Measurements from ENCODE around the gene YIPF1.

DNA sequence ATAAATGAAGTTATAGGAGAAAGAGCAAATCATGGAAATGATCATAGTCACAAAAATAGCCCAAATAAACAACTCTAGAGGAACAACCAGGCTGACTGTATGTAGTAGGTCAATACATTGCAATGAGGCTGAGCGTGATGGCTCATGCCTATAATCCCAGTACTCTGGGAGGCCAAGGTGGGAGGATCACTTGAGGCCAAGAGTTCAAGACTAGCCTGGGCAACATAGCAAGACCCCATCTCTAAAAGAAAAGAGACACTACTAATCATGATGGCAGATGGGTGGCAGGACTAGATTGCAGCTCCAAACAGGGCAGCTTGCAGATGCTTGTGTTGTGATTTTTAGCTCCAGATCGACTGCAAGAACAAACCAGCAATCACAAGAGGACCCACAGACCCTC, 79.1 kb downstream of the YIPF1 start:
- TF ChIP-seq ZNF232 (CRISPR knock-in tag; IDR thresholded peaks at IDR 0.05) (no peak), NR2C2 (CRISPR knock-in tag; IDR thresholded peaks at IDR 0.05) (no peak), FOXJ3 (CRISPR knock-in tag; IDR thresholded peaks at IDR 0.05; ENCODE audit: borderline replicate concordance) (no peak), JUN (CRISPR knock-in tag; IDR thresholded peaks at IDR 0.05) (no peak)
- TF ChIP-seq, protein P1, sequence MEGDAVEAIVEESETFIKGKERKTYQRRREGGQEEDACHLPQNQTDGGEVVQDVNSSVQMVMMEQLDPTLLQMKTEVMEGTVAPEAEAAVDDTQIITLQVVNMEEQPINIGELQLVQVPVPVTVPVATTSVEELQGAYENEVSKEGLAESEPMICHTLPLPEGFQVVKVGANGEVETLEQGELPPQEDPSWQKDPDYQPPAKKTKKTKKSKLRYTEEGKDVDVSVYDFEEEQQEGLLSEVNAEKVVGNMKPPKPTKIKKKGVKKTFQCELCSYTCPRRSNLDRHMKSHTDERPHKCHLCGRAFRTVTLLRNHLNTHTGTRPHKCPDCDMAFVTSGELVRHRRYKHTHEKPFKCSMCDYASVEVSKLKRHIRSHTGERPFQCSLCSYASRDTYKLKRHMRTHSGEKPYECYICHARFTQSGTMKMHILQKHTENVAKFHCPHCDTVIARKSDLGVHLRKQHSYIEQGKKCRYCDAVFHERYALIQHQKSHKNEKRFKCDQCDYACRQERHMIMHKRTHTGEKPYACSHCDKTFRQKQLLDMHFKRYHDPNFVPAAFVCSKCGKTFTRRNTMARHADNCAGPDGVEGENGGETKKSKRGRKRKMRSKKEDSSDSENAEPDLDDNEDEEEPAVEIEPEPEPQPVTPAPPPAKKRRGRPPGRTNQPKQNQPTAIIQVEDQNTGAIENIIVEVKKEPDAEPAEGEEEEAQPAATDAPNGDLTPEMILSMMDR (IDR thresholded peaks at IDR 0.05): no peak
- TF ChIP-seq, protein P2, sequence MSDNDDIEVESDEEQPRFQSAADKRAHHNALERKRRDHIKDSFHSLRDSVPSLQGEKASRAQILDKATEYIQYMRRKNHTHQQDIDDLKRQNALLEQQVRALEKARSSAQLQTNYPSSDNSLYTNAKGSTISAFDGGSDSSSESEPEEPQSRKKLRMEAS (CRISPR knock-in tag; IDR thresholded peaks at IDR 0.05): no peak
- TF ChIP-seq, protein P3, sequence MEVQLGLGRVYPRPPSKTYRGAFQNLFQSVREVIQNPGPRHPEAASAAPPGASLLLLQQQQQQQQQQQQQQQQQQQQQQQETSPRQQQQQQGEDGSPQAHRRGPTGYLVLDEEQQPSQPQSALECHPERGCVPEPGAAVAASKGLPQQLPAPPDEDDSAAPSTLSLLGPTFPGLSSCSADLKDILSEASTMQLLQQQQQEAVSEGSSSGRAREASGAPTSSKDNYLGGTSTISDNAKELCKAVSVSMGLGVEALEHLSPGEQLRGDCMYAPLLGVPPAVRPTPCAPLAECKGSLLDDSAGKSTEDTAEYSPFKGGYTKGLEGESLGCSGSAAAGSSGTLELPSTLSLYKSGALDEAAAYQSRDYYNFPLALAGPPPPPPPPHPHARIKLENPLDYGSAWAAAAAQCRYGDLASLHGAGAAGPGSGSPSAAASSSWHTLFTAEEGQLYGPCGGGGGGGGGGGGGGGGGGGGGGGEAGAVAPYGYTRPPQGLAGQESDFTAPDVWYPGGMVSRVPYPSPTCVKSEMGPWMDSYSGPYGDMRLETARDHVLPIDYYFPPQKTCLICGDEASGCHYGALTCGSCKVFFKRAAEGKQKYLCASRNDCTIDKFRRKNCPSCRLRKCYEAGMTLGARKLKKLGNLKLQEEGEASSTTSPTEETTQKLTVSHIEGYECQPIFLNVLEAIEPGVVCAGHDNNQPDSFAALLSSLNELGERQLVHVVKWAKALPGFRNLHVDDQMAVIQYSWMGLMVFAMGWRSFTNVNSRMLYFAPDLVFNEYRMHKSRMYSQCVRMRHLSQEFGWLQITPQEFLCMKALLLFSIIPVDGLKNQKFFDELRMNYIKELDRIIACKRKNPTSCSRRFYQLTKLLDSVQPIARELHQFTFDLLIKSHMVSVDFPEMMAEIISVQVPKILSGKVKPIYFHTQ (CRISPR knock-in tag; IDR thresholded peaks at IDR 0.05): no peak
- TF ChIP-seq, protein P4, sequence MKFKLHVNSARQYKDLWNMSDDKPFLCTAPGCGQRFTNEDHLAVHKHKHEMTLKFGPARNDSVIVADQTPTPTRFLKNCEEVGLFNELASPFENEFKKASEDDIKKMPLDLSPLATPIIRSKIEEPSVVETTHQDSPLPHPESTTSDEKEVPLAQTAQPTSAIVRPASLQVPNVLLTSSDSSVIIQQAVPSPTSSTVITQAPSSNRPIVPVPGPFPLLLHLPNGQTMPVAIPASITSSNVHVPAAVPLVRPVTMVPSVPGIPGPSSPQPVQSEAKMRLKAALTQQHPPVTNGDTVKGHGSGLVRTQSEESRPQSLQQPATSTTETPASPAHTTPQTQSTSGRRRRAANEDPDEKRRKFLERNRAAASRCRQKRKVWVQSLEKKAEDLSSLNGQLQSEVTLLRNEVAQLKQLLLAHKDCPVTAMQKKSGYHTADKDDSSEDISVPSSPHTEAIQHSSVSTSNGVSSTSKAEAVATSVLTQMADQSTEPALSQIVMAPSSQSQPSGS (CRISPR knock-in tag; IDR thresholded peaks at IDR 0.05; ENCODE audit: borderline replicate concordance, low read depth): no peak
- TF ChIP-seq, protein P5, sequence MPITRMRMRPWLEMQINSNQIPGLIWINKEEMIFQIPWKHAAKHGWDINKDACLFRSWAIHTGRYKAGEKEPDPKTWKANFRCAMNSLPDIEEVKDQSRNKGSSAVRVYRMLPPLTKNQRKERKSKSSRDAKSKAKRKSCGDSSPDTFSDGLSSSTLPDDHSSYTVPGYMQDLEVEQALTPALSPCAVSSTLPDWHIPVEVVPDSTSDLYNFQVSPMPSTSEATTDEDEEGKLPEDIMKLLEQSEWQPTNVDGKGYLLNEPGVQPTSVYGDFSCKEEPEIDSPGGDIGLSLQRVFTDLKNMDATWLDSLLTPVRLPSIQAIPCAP (CRISPR knock-in tag; IDR thresholded peaks at IDR 0.05): no peak
- TF ChIP-seq, protein P6, sequence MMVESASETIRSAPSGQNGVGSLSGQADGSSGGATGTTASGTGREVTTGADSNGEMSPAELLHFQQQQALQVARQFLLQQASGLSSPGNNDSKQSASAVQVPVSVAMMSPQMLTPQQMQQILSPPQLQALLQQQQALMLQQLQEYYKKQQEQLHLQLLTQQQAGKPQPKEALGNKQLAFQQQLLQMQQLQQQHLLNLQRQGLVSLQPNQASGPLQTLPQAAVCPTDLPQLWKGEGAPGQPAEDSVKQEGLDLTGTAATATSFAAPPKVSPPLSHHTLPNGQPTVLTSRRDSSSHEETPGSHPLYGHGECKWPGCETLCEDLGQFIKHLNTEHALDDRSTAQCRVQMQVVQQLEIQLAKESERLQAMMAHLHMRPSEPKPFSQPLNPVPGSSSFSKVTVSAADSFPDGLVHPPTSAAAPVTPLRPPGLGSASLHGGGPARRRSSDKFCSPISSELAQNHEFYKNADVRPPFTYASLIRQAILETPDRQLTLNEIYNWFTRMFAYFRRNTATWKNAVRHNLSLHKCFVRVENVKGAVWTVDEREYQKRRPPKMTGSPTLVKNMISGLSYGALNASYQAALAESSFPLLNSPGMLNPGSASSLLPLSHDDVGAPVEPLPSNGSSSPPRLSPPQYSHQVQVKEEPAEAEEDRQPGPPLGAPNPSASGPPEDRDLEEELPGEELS (CRISPR knock-in tag; IDR thresholded peaks at IDR 0.05): no peak
